Measurements from ENCODE around the gene ECM2. TPM values are rescaled to one million over a fixed set of nuclear protein-coding genes. Genes with fewer than 3 reads are reported as not detected.

The ECM2 gene
- polyA plus RNA-seq, 1 of the 3 experiments (the other 2 are of a cell fraction), result 0.20 TPM

GRCh38 chr9:92483627-92484545 lies 51.9 kb downstream of the ECM2 start:
- peak overlapping the region; percentile 3 to 86; a peak in 3 of 4 replicates for H3K27ac ChIP-seq (ENCODE audit: low read depth in 2 of 2, low read length in 1 of 2)
- WGBS (ENCODE audit: low lambda C conversion rate), result 71% methylated on average over 5 of the region's 5 CpGs
- H3K4me3 ChIP-seq (ENCODE audit: low read depth in 2 of 2, low read length in 1 of 2), result no peak overlapping the region
- POLR2A ChIA-PET, result no interaction called here
- H3K27me3 ChIP-seq (ENCODE audit: insufficient read depth), result no peaks in the 10 kb centered on the region
- H2AFZ ChIP-seq (ENCODE audit: low read depth), result no peak overlapping the region
- H4K20me1 ChIP-seq (ENCODE audit: insufficient read depth), result no peaks in the 10 kb centered on the region
- H3K9ac ChIP-seq, result no peak overlapping the region
- DNase-seq, result no peak
- H3K36me3 ChIP-seq (replicated peaks in 1 of 2; ENCODE audit: control insufficient read depth in 1 of 2, insufficient read depth in 2 of 2, low read length in 1 of 2), result no peaks in the 10 kb centered on the region
- CTCF ChIA-PET, result interaction anchor here (0.6 to 0.9 kb wide), 4 partner anchors 17 to 150 kb away, joined by 3 to 5 read pairs (median 3); no protein-coding TSS in a partner anchor
- H3K4me1 ChIP-seq (ENCODE audit: control insufficient read depth in 1 of 2, insufficient read depth in 2 of 2, low read depth in 1 of 2, low read length in 1 of 2), result peaks cover 24 to 34% of the 10 kb centered on the region in 2 experiments
- no peaks in the 10 kb centered on the region for H3K9me3 ChIP-seq
- H3K79me2 ChIP-seq (ENCODE audit: insufficient read depth), result no peaks in the 10 kb centered on the region
- H3K4me2 ChIP-seq, result peak overlapping the region; percentile 17; the same call in 1 of the 2 replicates
- no peaks in the 10 kb centered on the region for H3K9me2 ChIP-seq
- peaks cover 8% of the 10 kb centered on the region for H3F3A ChIP-seq (replicated peaks; ENCODE audit: insufficient read depth)
- no peak for TF ChIP-seq EZH2phosphoT487 (IDR thresholded peaks at IDR 0.05; ENCODE audit: borderline replicate concordance, low read depth)
- no peak for TF ChIP-seq RFX5 (IDR thresholded peaks at IDR 0.05; ENCODE audit: low read length)
- no peak for TF ChIP-seq GATA2 (CRISPR knock-in tag; IDR thresholded peaks at IDR 0.05)
- no peak for TF ChIP-seq CHD2 (IDR thresholded peaks at IDR 0.05; ENCODE audit: low read length, partially characterized antibody)
- no peak for TF ChIP-seq NRF1 (IDR thresholded peaks at IDR 0.05; ENCODE audit: low read depth, low read length)
- TF ChIP-seq MAX (IDR thresholded peaks at IDR 0.05; ENCODE audit: low read depth), result no peak
- TF ChIP-seq POLR2AphosphoS5 (IDR thresholded peaks at IDR 0.05; ENCODE audit: low read depth, low read length), result no peak
- TF ChIP-seq SIN3A (IDR thresholded peaks at IDR 0.05; ENCODE audit: borderline replicate concordance, low read depth, low read length), result no peak
- no peak for TF ChIP-seq RCOR1 (IDR thresholded peaks at IDR 0.05; ENCODE audit: low read length)
- TF ChIP-seq, protein P1, sequence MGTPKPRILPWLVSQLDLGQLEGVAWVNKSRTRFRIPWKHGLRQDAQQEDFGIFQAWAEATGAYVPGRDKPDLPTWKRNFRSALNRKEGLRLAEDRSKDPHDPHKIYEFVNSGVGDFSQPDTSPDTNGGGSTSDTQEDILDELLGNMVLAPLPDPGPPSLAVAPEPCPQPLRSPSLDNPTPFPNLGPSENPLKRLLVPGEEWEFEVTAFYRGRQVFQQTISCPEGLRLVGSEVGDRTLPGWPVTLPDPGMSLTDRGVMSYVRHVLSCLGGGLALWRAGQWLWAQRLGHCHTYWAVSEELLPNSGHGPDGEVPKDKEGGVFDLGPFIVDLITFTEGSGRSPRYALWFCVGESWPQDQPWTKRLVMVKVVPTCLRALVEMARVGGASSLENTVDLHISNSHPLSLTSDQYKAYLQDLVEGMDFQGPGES (IDR thresholded peaks at IDR 0.05; ENCODE audit: low read depth, low read length), result no peak
- TF ChIP-seq, protein P2, sequence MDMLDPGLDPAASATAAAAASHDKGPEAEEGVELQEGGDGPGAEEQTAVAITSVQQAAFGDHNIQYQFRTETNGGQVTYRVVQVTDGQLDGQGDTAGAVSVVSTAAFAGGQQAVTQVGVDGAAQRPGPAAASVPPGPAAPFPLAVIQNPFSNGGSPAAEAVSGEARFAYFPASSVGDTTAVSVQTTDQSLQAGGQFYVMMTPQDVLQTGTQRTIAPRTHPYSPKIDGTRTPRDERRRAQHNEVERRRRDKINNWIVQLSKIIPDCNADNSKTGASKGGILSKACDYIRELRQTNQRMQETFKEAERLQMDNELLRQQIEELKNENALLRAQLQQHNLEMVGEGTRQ (IDR thresholded peaks at IDR 0.05; ENCODE audit: borderline replicate concordance, low read depth, low read length), result no peak
- TF ChIP-seq TEAD4 (IDR thresholded peaks at IDR 0.05; ENCODE audit: borderline replicate concordance, insufficient read depth), result no peak
- 0 out of 2 replicates have a peak, but pooled peaks have one; percentile 8 for TF ChIP-seq PBX3 (IDR thresholded peaks at IDR 0.05)
- TF ChIP-seq RAD21 (IDR thresholded peaks at IDR 0.05; ENCODE audit: low read length), result no peak
- no peak for TF ChIP-seq MEF2A (IDR thresholded peaks at IDR 0.05; ENCODE audit: borderline replicate concordance, low read depth)
- no peak for TF ChIP-seq NFIC (IDR thresholded peaks at IDR 0.05; ENCODE audit: borderline replicate concordance)
- no peak for TF ChIP-seq FOXM1 (IDR thresholded peaks at IDR 0.05; ENCODE audit: low read depth)
- TF ChIP-seq ELF1 (IDR thresholded peaks at IDR 0.05), result no peak
- TF ChIP-seq TAF1 (IDR thresholded peaks at IDR 0.05; ENCODE audit: borderline replicate concordance, low read depth, low read length), result no peak
- no peak for TF ChIP-seq SMC3 (IDR thresholded peaks at IDR 0.05; ENCODE audit: low read depth, low read length)
- TF ChIP-seq CTCF (IDR thresholded peaks at IDR 0.05), result no peak
- 0 out of 2 replicates have a peak, but pooled peaks have one; percentile 17 for TF ChIP-seq RXRA (IDR thresholded peaks at IDR 0.05; ENCODE audit: borderline replicate concordance, low read depth)
- TF ChIP-seq EP300 (IDR thresholded peaks at IDR 0.05; ENCODE audit: borderline replicate concordance in 1 of 2, low read depth in 1 of 2, low read length in 1 of 2), result no peak

Data from SK-N-SH (cell line).